Stomach (tissue), 4 donors: ENCODE results near the gene OR5H2.
A peak's percentile ranks its signal among the peaks of the same experiment; 100 is the strongest.

Experiments
- CTCF ChIP-seq, 7 experiments: fragments of 450-650 bp in 4 of 7; fragments of 200-600 bp in 3 of 7; sonication (generic) in 3 of 7; IDR thresholded peaks; one replicate each; pipeline ENCODE4 v1.5.1; 2016 to 2019; ENCODE audit warnings: antibody characterized with exemption in 7 of 7, control low read depth in 2 of 7, mild to moderate bottlenecking in 1 of 7
- POLR2A ChIP-seq, 4 donors: fragments of 450-650 bp; IDR thresholded peaks; one replicate each; pipeline ENCODE4 v1.6.1; 2016; ENCODE audit warnings: antibody characterized with exemption in 4 of 4, control low read depth in 2 of 4, mild to moderate bottlenecking in 1 of 4, moderate library complexity in 1 of 4
- POLR2AphosphoS5 ChIP-seq, 3 donors: sonication (generic); formaldehyde crosslinking; IDR thresholded peaks; one replicate each; pipeline ENCODE4 v1.6.1; 2016; ENCODE audit warnings: antibody characterized with exemption in 3 of 3

DNA sequence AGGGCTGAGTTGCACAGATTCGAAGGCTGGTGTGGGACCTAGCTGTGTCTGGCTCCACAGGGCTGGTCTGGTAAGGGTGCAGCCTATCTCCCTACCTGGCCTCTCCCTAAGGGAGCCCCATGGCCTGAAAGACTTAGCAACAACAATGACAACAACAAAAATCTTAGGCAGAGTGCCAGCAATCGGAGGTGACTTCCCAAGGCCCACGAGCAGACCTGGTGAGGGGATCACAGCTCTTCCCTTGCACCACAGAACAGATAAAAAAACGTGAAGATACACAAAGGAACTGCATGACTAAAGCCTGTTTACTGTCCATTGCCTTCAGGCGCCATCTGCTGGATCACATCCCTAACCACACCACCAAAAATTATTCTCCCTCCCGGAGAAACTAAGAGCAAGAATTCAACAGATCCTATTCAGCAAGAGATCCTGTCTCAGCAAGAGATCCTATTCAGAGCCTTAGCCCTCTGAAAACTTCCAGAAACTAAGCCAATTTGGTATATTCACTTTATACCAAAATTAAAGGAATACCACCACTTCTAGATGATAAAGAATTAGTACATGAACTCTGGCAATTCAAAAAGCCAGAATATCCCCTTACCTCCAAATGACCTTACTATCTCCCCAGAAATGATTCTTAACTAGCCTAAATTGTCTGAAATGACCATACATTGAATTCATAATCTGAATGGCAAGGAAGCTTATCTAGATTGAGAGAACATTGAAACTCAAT, 47.3 kb downstream of the OR5H2 start:
- no peak for TF ChIP-seq POLR2A (IDR thresholded peaks at IDR 0.05)
- TF ChIP-seq CTCF (IDR thresholded peaks at IDR 0.05) = peak in 5 of 7 experiments; percentile 25 to 66 (median 54)
- no peak for TF ChIP-seq POLR2AphosphoS5 (IDR thresholded peaks at IDR 0.05)
